HG02970 (cell line): Measurements from ENCODE around the gene HMGXB3.

Experiments
- ATAC-seq: cut with Tn5 transposase; IDR thresholded peaks from one replicate; pipeline ENCODE4 v1.9.1; 2021; ENCODE audit warnings: mild to moderate bottlenecking, moderate library complexity, moderate number of reproducible peaks; ENCODE audit not compliant: unreplicated experiment, low FRiP score

Gene HMGXB3

GRCh38 chr5:149979896-149980295, 20.6 kb upstream of the HMGXB3 start:
- no peak for ATAC-seq

- no peak for ATAC-seq
These were observed 19.3 kb upstream of the HMGXB3 start for GRCh38 chr5:149981206-149981605.

- ATAC-seq = no peak
These were observed 18.0 kb upstream of the HMGXB3 start for GRCh38 chr5:149982505-149982904.

GRCh38 chr5:149988126-149988525, 12.4 kb upstream of the HMGXB3 start:
- no peak for ATAC-seq

- ATAC-seq = no peak
These were observed 9.8 kb upstream of the HMGXB3 start for GRCh38 chr5:149990518-149991376.

- ATAC-seq = no peak
These were observed 7.1 kb upstream of the HMGXB3 start for GRCh38 chr5:149993471-149993870.

- ATAC-seq = no peak
These were observed 4.9 kb upstream of the HMGXB3 start for GRCh38 chr5:149995385-149996204.

GRCh38 chr5:149996205-149996890, 4.2 kb upstream of the HMGXB3 start:
- no peak for ATAC-seq

GRCh38 chr5:149998281-149998680, 2.3 kb upstream of the HMGXB3 start:
- no peak for ATAC-seq

- ATAC-seq = no peak
These were observed 1.2 kb upstream of the HMGXB3 start for GRCh38 chr5:149999359-149999758.

- ATAC-seq = no peak
These were observed 678 bp upstream of the HMGXB3 start for GRCh38 chr5:149999866-150000255.

- ATAC-seq = peak; percentile 12
These were observed 586 bp downstream of the HMGXB3 start for GRCh38 chr5:150000990-150001659.

- peak; percentile 35 for ATAC-seq
These were observed 1.3 kb downstream of the HMGXB3 start for GRCh38 chr5:150001660-150002486.

GRCh38 chr5:150006318-150006717, 5.8 kb downstream of the HMGXB3 start:
- no peak for ATAC-seq

GRCh38 chr5:150007050-150007449, 6.5 kb downstream of the HMGXB3 start:
- ATAC-seq = no peak

- no peak for ATAC-seq
These were observed 9.3 kb downstream of the HMGXB3 start for GRCh38 chr5:150009671-150010387.

GRCh38 chr5:150013931-150014330, 13.4 kb downstream of the HMGXB3 start:
- no peak for ATAC-seq

- no peak for ATAC-seq
These were observed 13.9 kb downstream of the HMGXB3 start for GRCh38 chr5:150014456-150014855.

GRCh38 chr5:150015415-150015814, 14.9 kb downstream of the HMGXB3 start:
- ATAC-seq = no peak
